Stimulated activated naive CD4-positive, alpha-beta T cell (primary cell): ENCODE results near the gene MRPL9.

Source experiments
- DNase-seq, 6 experiments: peaks; one replicate each; lab custom pipeline; 2025; lab: John Stamatoyannopoulos, UW

Gene MRPL9

GRCh38 chr1:151711044-151711800 lies 52.1 kb downstream of the MRPL9 start:
- no peak for DNase-seq

GRCh38 chr1:151710187-151710840 lies 53.0 kb downstream of the MRPL9 start:
- DNase-seq: no peak
